Uterus (tissue), 2 donors: ENCODE data around the gene TAF8.

Experiments used
- POLR2A ChIP-seq, 2 donors: fragments of 450-650 bp; IDR thresholded peaks; one replicate each; pipeline ENCODE4 v1.6.1; 2016; ENCODE audit warnings: antibody characterized with exemption in 2 of 2, mild to moderate bottlenecking in 1 of 2, moderate library complexity in 1 of 2
- TF ChIP-seq, protein P1 (sequence below), 4 experiments: fragments of 200-600 bp in 2 of 4; fragments of 450-650 bp in 2 of 4; sonication (generic) in 2 of 4; IDR thresholded peaks; one replicate each; pipeline ENCODE4 v1.5.1; 2016 to 2019; ENCODE audit warnings: antibody characterized with exemption in 4 of 4, mild to moderate bottlenecking in 2 of 4, moderate library complexity in 1 of 4

DNA sequence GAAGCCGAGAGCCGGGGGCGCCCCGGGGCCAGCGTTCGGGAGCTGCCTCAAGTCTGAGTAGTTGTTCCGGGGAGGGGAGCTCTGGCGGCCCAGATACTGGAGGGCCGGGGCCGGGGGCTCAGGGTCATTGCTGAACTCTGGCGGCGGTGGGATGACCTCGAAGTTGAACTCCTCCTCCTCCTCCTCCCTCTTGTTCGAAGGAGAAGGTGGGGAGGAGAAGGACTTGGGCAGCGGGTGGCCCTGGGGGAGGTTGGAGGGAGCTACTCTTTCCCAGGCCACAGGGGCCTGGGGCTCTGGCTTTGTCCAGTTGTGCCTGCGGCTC is 54.4 kb downstream of the TAF8 start:
- TF ChIP-seq POLR2A (IDR thresholded peaks at IDR 0.05): no peak
- TF ChIP-seq, protein P1, sequence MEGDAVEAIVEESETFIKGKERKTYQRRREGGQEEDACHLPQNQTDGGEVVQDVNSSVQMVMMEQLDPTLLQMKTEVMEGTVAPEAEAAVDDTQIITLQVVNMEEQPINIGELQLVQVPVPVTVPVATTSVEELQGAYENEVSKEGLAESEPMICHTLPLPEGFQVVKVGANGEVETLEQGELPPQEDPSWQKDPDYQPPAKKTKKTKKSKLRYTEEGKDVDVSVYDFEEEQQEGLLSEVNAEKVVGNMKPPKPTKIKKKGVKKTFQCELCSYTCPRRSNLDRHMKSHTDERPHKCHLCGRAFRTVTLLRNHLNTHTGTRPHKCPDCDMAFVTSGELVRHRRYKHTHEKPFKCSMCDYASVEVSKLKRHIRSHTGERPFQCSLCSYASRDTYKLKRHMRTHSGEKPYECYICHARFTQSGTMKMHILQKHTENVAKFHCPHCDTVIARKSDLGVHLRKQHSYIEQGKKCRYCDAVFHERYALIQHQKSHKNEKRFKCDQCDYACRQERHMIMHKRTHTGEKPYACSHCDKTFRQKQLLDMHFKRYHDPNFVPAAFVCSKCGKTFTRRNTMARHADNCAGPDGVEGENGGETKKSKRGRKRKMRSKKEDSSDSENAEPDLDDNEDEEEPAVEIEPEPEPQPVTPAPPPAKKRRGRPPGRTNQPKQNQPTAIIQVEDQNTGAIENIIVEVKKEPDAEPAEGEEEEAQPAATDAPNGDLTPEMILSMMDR (IDR thresholded peaks at IDR 0.05): no peak
